Natural killer cell (primary cell): ENCODE data around the gene MAPKAP1. TPM values are rescaled to one million over a fixed set of nuclear protein-coding genes. Genes with fewer than 3 reads are reported as not detected.

ENCODE experiments used
- ATAC-seq, 3 donors: fragments of 150-1000 bp in 2 of 3; fragments of 200-7000 bp in 1 of 3; cut with Tn5 transposase; 1 replicate in 1 of 3; 2 replicates in 2 of 3; pipeline ENCODE4 v1.10.0; 2021; ENCODE audit warnings: mild to moderate bottlenecking in 2 of 3, moderate library complexity in 2 of 3
- DNase-seq, 2 donors: peaks; one replicate each; pipeline versions ENCODE4 v3.0.0 to v3.0.0-alpha.2; 2013 to 2021; ENCODE audit warnings: mixed read lengths in 1 of 2
- H3K27ac ChIP-seq: one replicate; pipeline ENCODE4 v1.5.1; 2013; ENCODE audit warnings: mild to moderate bottlenecking, low read length
- H3K27me3 ChIP-seq: one replicate; pipeline ENCODE4 v1.6.1; 2013; ENCODE audit warnings: low read length; ENCODE audit not compliant: control insufficient read depth, insufficient read depth
- H3K36me3 ChIP-seq: one replicate; pipeline ENCODE4 v1.6.1; 2013; ENCODE audit warnings: low read length; ENCODE audit not compliant: control insufficient read depth, insufficient read depth
- H3K4me1 ChIP-seq: one replicate; pipeline ENCODE4 v1.6.1; 2013; ENCODE audit warnings: low read length; ENCODE audit not compliant: control insufficient read depth, insufficient read depth
- H3K4me3 ChIP-seq: one replicate; pipeline ENCODE4 v1.5.1; 2013; ENCODE audit warnings: low read length
- H3K9me3 ChIP-seq: one replicate; pipeline ENCODE4 v1.6.1; 2013; ENCODE audit warnings: low read length; ENCODE audit not compliant: control insufficient read depth, insufficient read depth
- H3K27ac Mint-ChIP-seq, 2 donors: one replicate each; pipeline ENCODE4 v1.8.0; 2022; ENCODE audit warnings: mild to moderate bottlenecking in 2 of 2, mixed read lengths in 2 of 2, moderate library complexity in 1 of 2
- H3K27me3 Mint-ChIP-seq, 2 donors: one replicate each; pipeline ENCODE4 v1.8.0; 2022; ENCODE audit warnings: low read depth in 2 of 2, mixed read lengths in 2 of 2
- H3K36me3 Mint-ChIP-seq: one replicate; pipeline ENCODE4 v1.8.0; 2022; ENCODE audit warnings: mixed read lengths
- H3K4me1 Mint-ChIP-seq, 2 donors: one replicate each; pipeline ENCODE4 v1.8.0; 2022; ENCODE audit warnings: mixed read lengths in 2 of 2
- H3K4me3 Mint-ChIP-seq: one replicate; pipeline ENCODE4 v1.8.0; 2022; ENCODE audit warnings: mild to moderate bottlenecking, moderate library complexity, mixed read lengths
- H3K9me3 Mint-ChIP-seq, 2 donors: one replicate each; pipeline ENCODE4 v1.8.0; 2022; ENCODE audit warnings: mixed read lengths in 2 of 2
- CTCF ChIP-seq: fragments of 200-600 bp; IDR thresholded peaks from one replicate; pipeline ENCODE4 v1.8.0; 2022; ENCODE audit warnings: antibody characterized with exemption
- WGBS: methylation state at CpG from one replicate; pipeline ENCODE4 v1.1.7; 2013; ENCODE audit warnings: missing lambda C conversion rate; ENCODE audit not compliant: insufficient coverage; 5-methylcytosine and 5-hydroxymethylcytosine counted together
- intact Hi-C: fragments of 100-400 bp; cut with micrococcal nuclease; formaldehyde crosslinking; loops from one replicate; pipeline ENCODE4 v1.14.2; 2022
- total RNA-seq, 4 donors: library from RNA; stranded (reverse); fragments of 120-200 nt in 1 of 4; gene quantifications; one replicate each; pipeline versions ENCODE4 v1.2.3 to v1.2.4, GENCODE V29; 2013 to 2022

Gene MAPKAP1
- total RNA-seq, 3 donors from 2014 or later (not counting 1 experiment from before 2014, with no cell fraction given), result 51.1 to 73.0 (median 58.8) TPM

GRCh38 chr9:125754096-125754495, 47.1 kb upstream of the MAPKAP1 start:
- H3K9me3 ChIP-seq, result no peaks in the 10 kb centered on the region
- Mint-ChIP-seq H3K27me3 (no peaks in the 10 kb centered on the region), H3K27ac (no peak overlapping the region), H3K4me1 (peaks cover 19 to 27% of the 10 kb centered on the region in 2 donors), H3K9me3 (no peaks in the 10 kb centered on the region), H3K36me3 (no peaks in the 10 kb centered on the region), H3K4me3 (no peak overlapping the region)
- peaks cover 4% of the 10 kb centered on the region for H3K4me1 ChIP-seq
- intact Hi-C loops, result no loop called here
- no CpG with 5 or more reads among the region's 2 CpGs for WGBS
- H3K27ac ChIP-seq, result no peak overlapping the region
- H3K27me3 ChIP-seq, result no peaks in the 10 kb centered on the region
- ATAC-seq (no peak), DNase-seq (no peak)
- no peak for TF ChIP-seq CTCF
- H3K4me3 ChIP-seq, result no peak overlapping the region
- H3K36me3 ChIP-seq, result peaks cover 7% of the 10 kb centered on the region

- Histone ChIP-seq H3K27me3 (no peaks in the 10 kb centered on the region), H3K4me3 (no peak overlapping the region), H3K4me1 (peaks cover 5% of the 10 kb centered on the region), H3K9me3 (no peaks in the 10 kb centered on the region), H3K27ac (no peak overlapping the region), H3K36me3 (peaks cover 7% of the 10 kb centered on the region)
- intact Hi-C loops, result no loop called here
- no peak overlapping the region for H3K27ac Mint-ChIP-seq
- H3K4me3 Mint-ChIP-seq, result no peak overlapping the region
- WGBS, result 100% methylated on average over 1 of the region's 3 CpGs
- ATAC-seq (peak in 1 of 3 donors; percentile 55), DNase-seq (no peak)
- no peak for TF ChIP-seq CTCF
- no peaks in the 10 kb centered on the region for H3K27me3 Mint-ChIP-seq
- H3K9me3 Mint-ChIP-seq, result no peaks in the 10 kb centered on the region
- H3K4me1 Mint-ChIP-seq, result peaks cover 22 to 30% of the 10 kb centered on the region in 2 donors
- no peaks in the 10 kb centered on the region for H3K36me3 Mint-ChIP-seq
Observed at GRCh38 chr9:125752070-125752628, 45.1 kb upstream of the MAPKAP1 start.

- Histone ChIP-seq H3K4me1 (peaks cover 11% of the 10 kb centered on the region), H3K27me3 (no peaks in the 10 kb centered on the region), H3K36me3 (peaks cover 7% of the 10 kb centered on the region), H3K4me3 (no peak overlapping the region), H3K27ac (no peak overlapping the region), H3K9me3 (no peaks in the 10 kb centered on the region)
- TF ChIP-seq CTCF, result no peak
- ATAC-seq (no peak), DNase-seq (no peak)
- peak overlapping the region; percentile 58 for H3K4me3 Mint-ChIP-seq
- no peaks in the 10 kb centered on the region for H3K27me3 Mint-ChIP-seq
- no peaks in the 10 kb centered on the region for H3K36me3 Mint-ChIP-seq
- intact Hi-C loops, result no loop called here
- peak overlapping the region in 1 of 2 donors; percentile 12 for H3K27ac Mint-ChIP-seq
- WGBS, result 100% methylated on average over 3 of the region's 6 CpGs
- H3K9me3 Mint-ChIP-seq, result no peaks in the 10 kb centered on the region
- H3K4me1 Mint-ChIP-seq, result peaks cover 29 to 37% of the 10 kb centered on the region in 2 donors
Observed at GRCh38 chr9:125750627-125751011, 43.6 kb upstream of the MAPKAP1 start.
